ENCODE measurements around the gene HELZ.

HELZ gene

DNA sequence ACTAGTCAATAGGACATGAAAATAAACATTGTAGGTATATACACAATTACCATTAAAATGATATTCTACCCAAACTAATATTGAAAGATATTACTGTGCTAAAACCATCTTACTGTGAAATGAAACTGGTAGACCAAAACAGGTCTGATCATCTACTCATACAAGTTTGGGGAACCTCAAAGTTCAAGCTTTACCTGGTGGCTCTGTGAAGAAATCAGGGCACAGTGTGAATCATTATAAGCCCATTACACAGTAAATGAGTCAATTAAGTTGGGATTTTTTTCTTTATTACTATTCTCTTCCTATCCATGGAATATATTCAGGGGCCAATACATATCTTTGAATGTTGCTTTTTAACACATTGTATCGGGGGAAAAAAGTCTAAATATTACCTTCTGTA lies 57.1 kb downstream of the HELZ start:
- Histone ChIP-seq H3K27me3 (ENCODE audit: insufficient read depth, low read length) (no peaks in the 10 kb centered on the region), H2AK5ac (ENCODE audit: low read length) (no peak overlapping the region), H3K23ac (ENCODE audit: low read length) (no peak overlapping the region), H4K91ac (ENCODE audit: low read depth, low read length) (no peak overlapping the region), H3K4me1 (ENCODE audit: control insufficient read depth in 1 of 2, insufficient read depth in 2 of 2, low read length in 2 of 2) (no peaks in the 10 kb centered on the region), H2AFZ (ENCODE audit: insufficient read depth, low read length, poor library complexity) (no peak overlapping the region), H3K9me3 (ENCODE audit: insufficient read depth, low read depth, low read length) (no peaks in the 10 kb centered on the region), H4K12ac (ENCODE audit: low read depth, low read length) (no peak overlapping the region), H3K79me1 (ENCODE audit: low read length) (no peaks in the 10 kb centered on the region), H3K9ac (ENCODE audit: low read length) (no peak overlapping the region), H3K14ac (ENCODE audit: low read length) (no peak overlapping the region), H3K79me2 (ENCODE audit: control insufficient read depth, insufficient read depth, low read length, poor library complexity) (no peaks in the 10 kb centered on the region), H4K8ac (ENCODE audit: low read depth, low read length) (no peak overlapping the region), H3K18ac (ENCODE audit: low read length) (no peak overlapping the region), H3K4me3 (ENCODE audit: low read depth, low read length) (no peak overlapping the region), H3K4ac (ENCODE audit: low read depth, low read length) (no peak overlapping the region), H2BK5ac (ENCODE audit: low read depth, low read length, poor library complexity) (no peak overlapping the region), H2BK120ac (ENCODE audit: insufficient read depth, low read length, poor library complexity) (no peak overlapping the region), H3K27ac (ENCODE audit: low read depth, low read length) (no peak overlapping the region), H2BK12ac (ENCODE audit: low read length) (no peak overlapping the region), H3K4me2 (ENCODE audit: low read length) (no peak overlapping the region), H3K36me3 (ENCODE audit: control insufficient read depth in 1 of 2, insufficient read depth in 2 of 2, low read length in 2 of 2) (no peaks in the 10 kb centered on the region)
- no peak for DNase-seq
- WGBS (ENCODE audit: extremely low coverage, insufficient coverage, insufficient read length), result no CpG with 5 or more reads among the region's 1 CpG

GRCh38 chr17:67186782-67187181 lies 58.2 kb downstream of the HELZ start:
- Histone ChIP-seq H3K79me1 (ENCODE audit: low read length) (no peaks in the 10 kb centered on the region), H3K18ac (ENCODE audit: low read length) (no peak overlapping the region), H3K4ac (ENCODE audit: low read depth, low read length) (no peak overlapping the region), H3K9ac (ENCODE audit: low read length) (no peak overlapping the region), H2AK5ac (ENCODE audit: low read length) (no peak overlapping the region), H2BK120ac (ENCODE audit: insufficient read depth, low read length, poor library complexity) (no peak overlapping the region), H3K4me1 (ENCODE audit: control insufficient read depth in 1 of 2, insufficient read depth in 2 of 2, low read length in 2 of 2) (no peaks in the 10 kb centered on the region), H3K27me3 (ENCODE audit: insufficient read depth, low read length) (no peaks in the 10 kb centered on the region), H3K23ac (ENCODE audit: low read length) (no peak overlapping the region), H4K12ac (ENCODE audit: low read depth, low read length) (no peak overlapping the region), H3K4me2 (ENCODE audit: low read length) (no peak overlapping the region), H4K91ac (ENCODE audit: low read depth, low read length) (no peak overlapping the region), H3K79me2 (ENCODE audit: control insufficient read depth, insufficient read depth, low read length, poor library complexity) (no peaks in the 10 kb centered on the region), H3K14ac (ENCODE audit: low read length) (no peak overlapping the region), H3K4me3 (ENCODE audit: low read depth, low read length) (no peak overlapping the region), H3K27ac (ENCODE audit: low read depth, low read length) (no peak overlapping the region), H3K36me3 (ENCODE audit: control insufficient read depth in 1 of 2, insufficient read depth in 2 of 2, low read length in 2 of 2) (peaks cover 0 to 3% of the 10 kb centered on the region in 2 experiments), H2BK12ac (ENCODE audit: low read length) (no peak overlapping the region), H2BK5ac (ENCODE audit: low read depth, low read length, poor library complexity) (no peak overlapping the region), H4K8ac (ENCODE audit: low read depth, low read length) (no peak overlapping the region), H3K9me3 (ENCODE audit: insufficient read depth, low read depth, low read length) (no peaks in the 10 kb centered on the region), H2AFZ (ENCODE audit: insufficient read depth, low read length, poor library complexity) (no peak overlapping the region)
- no CpG with 5 or more reads among the region's 4 CpGs for WGBS (ENCODE audit: extremely low coverage, insufficient coverage, insufficient read length)
- no peak for DNase-seq

- Histone ChIP-seq H4K12ac (ENCODE audit: low read depth, low read length) (no peak overlapping the region), H4K91ac (ENCODE audit: low read depth, low read length) (no peak overlapping the region), H3K4ac (ENCODE audit: low read depth, low read length) (no peak overlapping the region), H2AK5ac (ENCODE audit: low read length) (no peak overlapping the region), H3K23ac (ENCODE audit: low read length) (no peak overlapping the region), H2AFZ (ENCODE audit: insufficient read depth, low read length, poor library complexity) (no peak overlapping the region), H3K27ac (ENCODE audit: low read depth, low read length) (no peak overlapping the region), H3K18ac (ENCODE audit: low read length) (no peak overlapping the region), H3K4me1 (ENCODE audit: control insufficient read depth in 1 of 2, insufficient read depth in 2 of 2, low read length in 2 of 2) (no peaks in the 10 kb centered on the region), H3K79me2 (ENCODE audit: control insufficient read depth, insufficient read depth, low read length, poor library complexity) (no peaks in the 10 kb centered on the region), H2BK120ac (ENCODE audit: insufficient read depth, low read length, poor library complexity) (no peak overlapping the region), H3K4me2 (ENCODE audit: low read length) (no peak overlapping the region), H2BK5ac (ENCODE audit: low read depth, low read length, poor library complexity) (no peak overlapping the region), H3K4me3 (ENCODE audit: low read depth, low read length) (no peak overlapping the region), H3K9me3 (ENCODE audit: insufficient read depth, low read depth, low read length) (no peaks in the 10 kb centered on the region), H3K9ac (ENCODE audit: low read length) (no peak overlapping the region), H3K14ac (ENCODE audit: low read length) (no peak overlapping the region), H3K27me3 (ENCODE audit: insufficient read depth, low read length) (no peaks in the 10 kb centered on the region), H3K79me1 (ENCODE audit: low read length) (no peaks in the 10 kb centered on the region), H4K8ac (ENCODE audit: low read depth, low read length) (no peak overlapping the region), H3K36me3 (ENCODE audit: control insufficient read depth in 1 of 2, insufficient read depth in 2 of 2, low read length in 2 of 2) (peaks cover 2 to 3% of the 10 kb centered on the region in 2 experiments), H2BK12ac (ENCODE audit: low read length) (no peak overlapping the region)
- DNase-seq, result no peak
- no CpG with 5 or more reads among the region's 1 CpG for WGBS (ENCODE audit: extremely low coverage, insufficient coverage, insufficient read length)
Observed at GRCh38 chr17:67183531-67183930, 61.5 kb downstream of the HELZ start.

- Histone ChIP-seq H3K4me3 (ENCODE audit: low read depth, low read length) (no peak overlapping the region), H4K8ac (ENCODE audit: low read depth, low read length) (no peak overlapping the region), H3K4me2 (ENCODE audit: low read length) (no peak overlapping the region), H3K4me1 (ENCODE audit: control insufficient read depth in 1 of 2, insufficient read depth in 2 of 2, low read length in 2 of 2) (no peaks in the 10 kb centered on the region), H3K18ac (ENCODE audit: low read length) (no peak overlapping the region), H2AFZ (ENCODE audit: insufficient read depth, low read length, poor library complexity) (no peak overlapping the region), H3K79me1 (ENCODE audit: low read length) (no peaks in the 10 kb centered on the region), H2BK120ac (ENCODE audit: insufficient read depth, low read length, poor library complexity) (no peak overlapping the region), H3K36me3 (ENCODE audit: control insufficient read depth in 1 of 2, insufficient read depth in 2 of 2, low read length in 2 of 2) (peaks cover 2 to 6% of the 10 kb centered on the region in 2 experiments), H3K4ac (ENCODE audit: low read depth, low read length) (no peak overlapping the region), H3K27ac (ENCODE audit: low read depth, low read length) (no peak overlapping the region), H4K91ac (ENCODE audit: low read depth, low read length) (no peak overlapping the region), H2AK5ac (ENCODE audit: low read length) (no peak overlapping the region), H2BK12ac (ENCODE audit: low read length) (no peak overlapping the region), H3K14ac (ENCODE audit: low read length) (no peak overlapping the region), H3K9ac (ENCODE audit: low read length) (no peak overlapping the region), H3K27me3 (ENCODE audit: insufficient read depth, low read length) (no peaks in the 10 kb centered on the region), H2BK5ac (ENCODE audit: low read depth, low read length, poor library complexity) (no peak overlapping the region), H3K23ac (ENCODE audit: low read length) (no peak overlapping the region), H3K79me2 (ENCODE audit: control insufficient read depth, insufficient read depth, low read length, poor library complexity) (no peaks in the 10 kb centered on the region), H3K9me3 (ENCODE audit: insufficient read depth, low read depth, low read length) (no peaks in the 10 kb centered on the region), H4K12ac (ENCODE audit: low read depth, low read length) (no peak overlapping the region)
- no CpG with 5 or more reads among the region's 3 CpGs for WGBS (ENCODE audit: extremely low coverage, insufficient coverage, insufficient read length)
- no peak for DNase-seq
Observed at GRCh38 chr17:67181825-67182224, 63.2 kb downstream of the HELZ start.
